HL-60/S4 treated with retinoic acid at 250 ng/mL for 4 days and 3 days (cell line): ENCODE measurements around the gene EPO.

ENCODE experiments used
- in situ Hi-C: fragments of 300-500 bp; cut with MboI; formaldehyde crosslinking; loops from 2 replicates; pipeline ENCODE4 v1.7.0; 2022; ENCODE audit warnings: low sequenced_read_pairs

Gene EPO

GRCh38 chr7:100720279-100720670 lies at the start of gene EPO:
Gene EPO (plus strand): TSS chr7:100720468. CDS start chr7:100720981, 513 bp downstream.
- in situ Hi-C loops: no loop called here

GRCh38 chr7:100671353-100672327 lies 48.6 kb upstream of the EPO start:
- in situ Hi-C loops: no loop called here

GRCh38 chr7:100673302-100673941 lies 46.8 kb upstream of the EPO start, which contains the start of gene GNB2:
Gene GNB2 (plus strand): TSS chr7:100673740. CDS start chr7:100676266, 2,526 bp downstream.
- in situ Hi-C loops: no loop called here

GRCh38 chr7:100673942-100674410 lies 46.3 kb upstream of the EPO start:
- in situ Hi-C loops: no loop called here

GRCh38 chr7:100674411-100675104 lies 45.7 kb upstream of the EPO start:
- in situ Hi-C loops: no loop called here

GRCh38 chr7:100675105-100675451 lies 45.2 kb upstream of the EPO start:
- in situ Hi-C loops: no loop called here

- in situ Hi-C loops: no loop called here
These were observed 44.5 kb upstream of the EPO start for GRCh38 chr7:100675581-100676350.

GRCh38 chr7:100676501-100677306 lies 43.6 kb upstream of the EPO start:
- in situ Hi-C loops: no loop called here

- in situ Hi-C loops: no loop called here
These were observed 42.7 kb upstream of the EPO start for GRCh38 chr7:100677308-100678267.

GRCh38 chr7:100678291-100678984 lies 41.8 kb upstream of the EPO start:
- in situ Hi-C loops: no loop called here

- in situ Hi-C loops: no loop called here
These were observed 40.9 kb upstream of the EPO start for GRCh38 chr7:100679129-100679926.

GRCh38 chr7:100679927-100680575 lies 40.2 kb upstream of the EPO start:
- in situ Hi-C loops: loop anchor here (10.0 kb wide), 1 partner anchor 105 kb away; the partner anchor contains the start of gene SAP25

- in situ Hi-C loops: loop anchor here (10.0 kb wide), 1 partner anchor 106 kb away; the partner anchor contains the start of gene SAP25
These were observed 39.5 kb upstream of the EPO start for GRCh38 chr7:100680576-100681271.

GRCh38 chr7:100681491-100682227 lies 38.6 kb upstream of the EPO start:
- in situ Hi-C loops: loop anchor here (10.0 kb wide), 1 partner anchor 107 kb away; the partner anchor contains the start of gene SAP25

- in situ Hi-C loops: loop anchor here (10.0 kb wide), 1 partner anchor 107 kb away; the partner anchor contains the start of gene SAP25
These were observed 38.0 kb upstream of the EPO start for GRCh38 chr7:100682228-100682741.
